ENCODE measurements around the gene NAMPT.

Gene NAMPT

DNA sequence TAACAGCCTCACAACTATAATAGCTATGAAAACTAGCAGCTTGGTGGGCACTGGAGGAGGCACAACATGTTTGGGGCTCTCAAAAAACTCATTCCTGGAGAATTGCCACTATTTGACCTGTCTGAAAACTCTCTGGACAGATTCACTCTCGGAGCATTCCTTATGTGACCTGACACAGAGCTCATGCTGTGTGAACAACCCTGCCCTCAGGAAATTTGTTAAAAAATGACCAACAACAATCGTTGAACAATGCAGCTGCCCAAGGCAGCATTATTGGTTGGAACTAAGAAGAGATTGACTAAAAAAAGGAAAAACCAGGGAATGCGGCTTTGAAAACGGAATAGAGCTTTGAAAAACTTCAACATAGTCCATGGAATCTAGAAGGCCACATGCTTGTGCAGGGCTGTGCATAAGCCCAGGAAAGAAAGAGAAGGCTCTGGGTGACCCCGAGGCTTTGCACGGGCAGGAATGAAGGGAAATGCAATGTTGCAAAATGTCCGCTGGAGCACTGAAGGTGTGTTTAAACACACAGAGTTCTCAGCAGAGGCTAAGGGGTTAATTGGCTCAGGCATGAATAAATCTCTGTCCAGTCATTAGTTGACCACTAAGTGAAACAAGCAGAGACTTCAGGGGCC lies 52.8 kb downstream of the NAMPT start:
- Histone ChIP-seq H3K27me3 (ENCODE audit: insufficient read depth, poor library complexity, severe bottlenecking) (no peaks in the 10 kb centered on the region), H3K27ac (replicated peaks) (no peak overlapping the region), H3K4me3 (replicated peaks; ENCODE audit: insufficient read depth, low read length) (no peak overlapping the region)
- DNase-seq (ENCODE audit: low read depth in 1 of 2, low spot score in 1 of 2), result no peak
- TF ChIP-seq GABPA (IDR thresholded peaks at IDR 0.05; ENCODE audit: low read depth) (no peak), SPI1 (IDR thresholded peaks at IDR 0.05; ENCODE audit: borderline replicate concordance, low read depth) (no peak), POLR2AphosphoS5 (IDR thresholded peaks at IDR 0.05; ENCODE audit: low read depth) (no peak)
- TF ChIP-seq, protein P1, sequence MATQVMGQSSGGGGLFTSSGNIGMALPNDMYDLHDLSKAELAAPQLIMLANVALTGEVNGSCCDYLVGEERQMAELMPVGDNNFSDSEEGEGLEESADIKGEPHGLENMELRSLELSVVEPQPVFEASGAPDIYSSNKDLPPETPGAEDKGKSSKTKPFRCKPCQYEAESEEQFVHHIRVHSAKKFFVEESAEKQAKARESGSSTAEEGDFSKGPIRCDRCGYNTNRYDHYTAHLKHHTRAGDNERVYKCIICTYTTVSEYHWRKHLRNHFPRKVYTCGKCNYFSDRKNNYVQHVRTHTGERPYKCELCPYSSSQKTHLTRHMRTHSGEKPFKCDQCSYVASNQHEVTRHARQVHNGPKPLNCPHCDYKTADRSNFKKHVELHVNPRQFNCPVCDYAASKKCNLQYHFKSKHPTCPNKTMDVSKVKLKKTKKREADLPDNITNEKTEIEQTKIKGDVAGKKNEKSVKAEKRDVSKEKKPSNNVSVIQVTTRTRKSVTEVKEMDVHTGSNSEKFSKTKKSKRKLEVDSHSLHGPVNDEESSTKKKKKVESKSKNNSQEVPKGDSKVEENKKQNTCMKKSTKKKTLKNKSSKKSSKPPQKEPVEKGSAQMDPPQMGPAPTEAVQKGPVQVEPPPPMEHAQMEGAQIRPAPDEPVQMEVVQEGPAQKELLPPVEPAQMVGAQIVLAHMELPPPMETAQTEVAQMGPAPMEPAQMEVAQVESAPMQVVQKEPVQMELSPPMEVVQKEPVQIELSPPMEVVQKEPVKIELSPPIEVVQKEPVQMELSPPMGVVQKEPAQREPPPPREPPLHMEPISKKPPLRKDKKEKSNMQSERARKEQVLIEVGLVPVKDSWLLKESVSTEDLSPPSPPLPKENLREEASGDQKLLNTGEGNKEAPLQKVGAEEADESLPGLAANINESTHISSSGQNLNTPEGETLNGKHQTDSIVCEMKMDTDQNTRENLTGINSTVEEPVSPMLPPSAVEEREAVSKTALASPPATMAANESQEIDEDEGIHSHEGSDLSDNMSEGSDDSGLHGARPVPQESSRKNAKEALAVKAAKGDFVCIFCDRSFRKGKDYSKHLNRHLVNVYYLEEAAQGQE (IDR thresholded peaks at IDR 0.05; ENCODE audit: insufficient replicate concordance, low read depth), result no peak

DNA sequence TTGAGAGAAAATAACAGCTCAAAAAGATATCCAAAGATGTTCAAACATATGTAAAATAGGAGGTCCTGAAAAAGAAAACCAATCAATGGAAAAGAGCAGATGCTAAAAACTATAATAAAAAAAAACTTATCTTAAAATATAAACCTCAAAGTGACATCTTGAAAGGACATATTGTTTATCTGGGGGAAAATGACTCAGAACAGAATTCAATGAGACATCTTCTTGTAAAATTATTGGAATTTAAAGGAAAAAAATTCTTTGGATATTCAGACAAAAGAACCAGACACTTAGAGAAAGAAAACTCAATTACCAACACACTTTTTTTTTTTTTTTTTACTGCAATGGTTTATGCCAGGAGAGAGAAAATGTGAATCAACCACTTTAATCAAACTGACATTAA lies 58.9 kb downstream of the NAMPT start:
- no peak for TF ChIP-seq POLR2AphosphoS5 (IDR thresholded peaks at IDR 0.05; ENCODE audit: low read depth)
- TF ChIP-seq, protein P1 (IDR thresholded peaks at IDR 0.05; ENCODE audit: insufficient replicate concordance, low read depth), result no peak
- TF ChIP-seq GABPA (IDR thresholded peaks at IDR 0.05; ENCODE audit: low read depth), result no peak
- TF ChIP-seq, protein P2, sequence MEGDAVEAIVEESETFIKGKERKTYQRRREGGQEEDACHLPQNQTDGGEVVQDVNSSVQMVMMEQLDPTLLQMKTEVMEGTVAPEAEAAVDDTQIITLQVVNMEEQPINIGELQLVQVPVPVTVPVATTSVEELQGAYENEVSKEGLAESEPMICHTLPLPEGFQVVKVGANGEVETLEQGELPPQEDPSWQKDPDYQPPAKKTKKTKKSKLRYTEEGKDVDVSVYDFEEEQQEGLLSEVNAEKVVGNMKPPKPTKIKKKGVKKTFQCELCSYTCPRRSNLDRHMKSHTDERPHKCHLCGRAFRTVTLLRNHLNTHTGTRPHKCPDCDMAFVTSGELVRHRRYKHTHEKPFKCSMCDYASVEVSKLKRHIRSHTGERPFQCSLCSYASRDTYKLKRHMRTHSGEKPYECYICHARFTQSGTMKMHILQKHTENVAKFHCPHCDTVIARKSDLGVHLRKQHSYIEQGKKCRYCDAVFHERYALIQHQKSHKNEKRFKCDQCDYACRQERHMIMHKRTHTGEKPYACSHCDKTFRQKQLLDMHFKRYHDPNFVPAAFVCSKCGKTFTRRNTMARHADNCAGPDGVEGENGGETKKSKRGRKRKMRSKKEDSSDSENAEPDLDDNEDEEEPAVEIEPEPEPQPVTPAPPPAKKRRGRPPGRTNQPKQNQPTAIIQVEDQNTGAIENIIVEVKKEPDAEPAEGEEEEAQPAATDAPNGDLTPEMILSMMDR (IDR thresholded peaks at IDR 0.05; ENCODE audit: insufficient read depth, low read length), result no peak
- TF ChIP-seq SPI1 (IDR thresholded peaks at IDR 0.05; ENCODE audit: borderline replicate concordance, low read depth), result no peak
- Histone ChIP-seq H3K27me3 (ENCODE audit: insufficient read depth, poor library complexity, severe bottlenecking) (peaks cover 3% of the 10 kb centered on the region), H3K27ac (replicated peaks) (no peak overlapping the region), H3K4me3 (replicated peaks; ENCODE audit: insufficient read depth, low read length) (no peak overlapping the region)
- no peak for DNase-seq (ENCODE audit: low read depth in 1 of 2, low spot score in 1 of 2)

DNA sequence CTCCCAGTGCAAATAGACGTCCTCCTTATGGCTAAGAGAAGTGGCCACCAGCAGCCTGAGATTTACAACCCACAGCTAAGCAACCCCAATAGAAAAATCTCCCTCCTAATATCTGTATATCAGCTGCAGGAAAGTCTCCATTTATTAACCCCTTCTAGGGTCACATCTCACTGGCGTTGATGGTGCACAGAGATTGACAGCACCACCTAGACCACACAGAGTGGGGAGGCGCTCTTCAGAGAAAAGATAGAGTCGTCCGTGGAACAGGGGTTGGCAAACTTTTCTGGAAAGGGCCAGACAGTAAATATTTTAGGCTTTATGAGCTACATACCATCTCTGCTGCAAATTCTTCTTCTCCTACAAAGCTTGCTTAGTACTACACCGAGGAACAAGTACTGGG lies 60.0 kb downstream of the NAMPT start:
- no peak for TF ChIP-seq GABPA (IDR thresholded peaks at IDR 0.05; ENCODE audit: low read depth)
- TF ChIP-seq SPI1 (IDR thresholded peaks at IDR 0.05; ENCODE audit: borderline replicate concordance, low read depth), result no peak
- TF ChIP-seq, protein P2 (IDR thresholded peaks at IDR 0.05; ENCODE audit: insufficient read depth, low read length), result no peak
- TF ChIP-seq, protein P1 (IDR thresholded peaks at IDR 0.05; ENCODE audit: insufficient replicate concordance, low read depth), result no peak
- no peak for TF ChIP-seq POLR2AphosphoS5 (IDR thresholded peaks at IDR 0.05; ENCODE audit: low read depth)
- no peak for DNase-seq (ENCODE audit: low read depth in 1 of 2, low spot score in 1 of 2)
- no peak overlapping the region for H3K27ac ChIP-seq (replicated peaks)
- no peak overlapping the region for H3K4me3 ChIP-seq (replicated peaks; ENCODE audit: insufficient read depth, low read length)
- peaks cover 3% of the 10 kb centered on the region for H3K27me3 ChIP-seq (ENCODE audit: insufficient read depth, poor library complexity, severe bottlenecking)
